Activated T-helper 1 cell treated with Interleukin-2 at 50 U/mL for 16 hours (primary cell): ENCODE data around the gene PRKAG1.
"Not testable (repeated sequence)": the region's sequence is repeated elsewhere in the genome, so short reads cannot be mapped to it uniquely, and the experiment has no call there.

Experiments
- DNase-seq: peaks from one replicate; pipeline ENCODE4 v3.0.0-alpha.2; 2020; ENCODE audit warnings: low read depth

PRKAG1 gene

GRCh38 chr12:49018261-49019119, at the start of gene PRKAG1:
TSS of gene PRKAG1 (minus strand) at chr12:49018776. CDS start at chr12:49018740, 36 bp downstream.
- DNase-seq = peak; percentile 97

GRCh38 chr12:49066120-49066519, 47.5 kb upstream of the PRKAG1 start:
- no peak for DNase-seq

- DNase-seq = no peak
Observed at GRCh38 chr12:49064767-49065152, 46.2 kb upstream of the PRKAG1 start.

- DNase-seq = not testable (repeated sequence)
Observed at GRCh38 chr12:49061916-49062315, 43.3 kb upstream of the PRKAG1 start.

- no peak for DNase-seq
Observed at GRCh38 chr12:49061157-49061650, 42.6 kb upstream of the PRKAG1 start.

GRCh38 chr12:49060237-49061156, 41.9 kb upstream of the PRKAG1 start, which contains the start of gene KMT2D:
TSS of gene KMT2D (minus strand) at chr12:49060794. CDS start at chr12:49055324, 5,470 bp downstream.
- DNase-seq = peak; percentile 79

GRCh38 chr12:49059299-49060171, 41.0 kb upstream of the PRKAG1 start:
- DNase-seq = no peak

- DNase-seq = no peak
Observed at GRCh38 chr12:49059045-49059298, 40.4 kb upstream of the PRKAG1 start.

- no peak for DNase-seq
Observed at GRCh38 chr12:49058366-49059044, 39.9 kb upstream of the PRKAG1 start.

GRCh38 chr12:49057888-49058287, 39.3 kb upstream of the PRKAG1 start:
- no peak for DNase-seq

GRCh38 chr12:49055978-49056754, 37.6 kb upstream of the PRKAG1 start:
- DNase-seq = peak; percentile 27

- no peak for DNase-seq
Observed at GRCh38 chr12:49055092-49055491, 36.5 kb upstream of the PRKAG1 start.

GRCh38 chr12:49054524-49054923, 35.9 kb upstream of the PRKAG1 start:
- DNase-seq = no peak

- DNase-seq = no peak
Observed at GRCh38 chr12:49054096-49054495, 35.5 kb upstream of the PRKAG1 start.

GRCh38 chr12:49052451-49053208, 34.1 kb upstream of the PRKAG1 start:
- no peak for DNase-seq

GRCh38 chr12:49051777-49052438, 33.3 kb upstream of the PRKAG1 start:
- no peak for DNase-seq

GRCh38 chr12:49051373-49051764, 32.8 kb upstream of the PRKAG1 start:
- DNase-seq = no peak

GRCh38 chr12:49050507-49051372, 32.2 kb upstream of the PRKAG1 start:
- DNase-seq = no peak
